Sigmoid colon (tissue), 7 donors: ENCODE measurements around the gene AGTR1. TPM values are rescaled to one million over a fixed set of nuclear protein-coding genes. Genes with fewer than 3 reads are reported as not detected.
"Not testable (repeated sequence)": the region's sequence is repeated elsewhere in the genome, so short reads cannot be mapped to it uniquely, and the experiment has no call there.

Experiments
- DNase-seq: peaks from one replicate; pipeline ENCODE4 v3.0.0-alpha.2; 2019
- H3K27ac ChIP-seq, 4 donors: fragments of 200-600 bp; sonication (generic); one replicate each; pipeline ENCODE4 v1.5.1; 2016 to 2019; ENCODE audit warnings: mild to moderate bottlenecking in 1 of 4
- H3K27me3 ChIP-seq, 3 donors: fragments of 200-600 bp; sonication (generic); one replicate each; pipeline ENCODE4 v1.5.1; 2019; ENCODE audit warnings: mild to moderate bottlenecking in 1 of 3
- H3K36me3 ChIP-seq, 4 donors: fragments of 200-600 bp; sonication (generic); one replicate each; pipeline ENCODE4 v1.5.1; 2016 to 2019
- H3K4me1 ChIP-seq, 4 donors: fragments of 200-600 bp; sonication (generic); one replicate each; pipeline ENCODE4 v1.5.1; 2017 to 2019
- H3K4me3 ChIP-seq, 4 donors: fragments of 200-600 bp; sonication (generic); one replicate each; pipeline ENCODE4 v1.5.1; 2017 to 2019; ENCODE audit warnings: mild to moderate bottlenecking in 2 of 4, moderate library complexity in 1 of 4
- H3K9me3 ChIP-seq, 4 donors: fragments of 200-600 bp in 3 of 4; sonication (generic) in 3 of 4; one replicate each; pipeline versions ENCODE4 v1.5.1 to v1.6.1; 2013 to 2019
- CTCF ChIP-seq, 4 experiments: fragments of 450-650 bp in 3 of 4; fragments of 200-600 bp in 1 of 4; IDR thresholded peaks; one replicate each; pipeline ENCODE4 v1.5.1; 2016 to 2019; ENCODE audit warnings: antibody characterized with exemption in 4 of 4, mild to moderate bottlenecking in 3 of 4, moderate library complexity in 2 of 4
- EP300 ChIP-seq, 4 donors: sonication (generic); formaldehyde crosslinking; IDR thresholded peaks; one replicate each; pipeline ENCODE4 v1.6.1; 2017; ENCODE audit warnings: antibody characterized with exemption in 4 of 4
- POLR2A ChIP-seq, 2 donors: fragments of 450-650 bp; IDR thresholded peaks; one replicate each; pipeline ENCODE4 v1.6.1; 2016; ENCODE audit warnings: antibody characterized with exemption in 2 of 2, mild to moderate bottlenecking in 2 of 2, moderate library complexity in 2 of 2
- POLR2AphosphoS5 ChIP-seq, 4 donors: sonication (generic); formaldehyde crosslinking; IDR thresholded peaks; one replicate each; pipeline ENCODE4 v1.6.1; 2017; ENCODE audit warnings: antibody characterized with exemption in 4 of 4
- WGBS, 2 donors: extraction: QIAGEN DNeasy Blood & Tissue Kit; methylation state at CpG; one replicate each; pipeline ENCODE4 v1.1.7; 2013; 5-methylcytosine and 5-hydroxymethylcytosine counted together
- intact Hi-C: fragments of 100-400 bp; cut with DNase I; formaldehyde crosslinking; loops from one replicate; pipeline ENCODE4 v1.15.1; 2023
- polyA plus RNA-seq, 3 donors: library from polyadenylated mRNA; stranded (reverse); fragments of 200-250 nt; gene quantifications; one replicate each; pipeline ENCODE4 v1.2.3, GENCODE V29; 2013
- total RNA-seq, 4 donors: library from RNA; depleted of rRNA; stranded (reverse); fragments of >200 nt; gene quantifications; one replicate each; pipeline ENCODE4 v1.1.0, GENCODE V29; 2016
- donor health status: healthy with polysubstance abuse.
- donor health status: Bipolar disorder and iron deficiency.
- donor health status: healthy.

AGTR1 gene
- total and polyA plus RNA-seq, 7 donors = 1.2 to 77.8 (median 43.6) TPM; not detected in 1

- no peak for TF ChIP-seq POLR2A (IDR thresholded peaks at IDR 0.05)
- Histone ChIP-seq H3K4me1 (peaks cover 0 to 5% (median under 1%) of the 10 kb centered on the region in 4 donors), H3K4me3 (no peak overlapping the region), H3K27me3 (no peaks in the 10 kb centered on the region), H3K9me3 (no peaks in the 10 kb centered on the region), H3K36me3 (no peaks in the 10 kb centered on the region), H3K27ac (no peak overlapping the region)
- intact Hi-C loops = no loop called here
- DNase-seq = no peak
- WGBS, 2 donors = 95 to 97% methylated on average over 10 of the region's 10 CpGs
Observed at GRCh38 chr3:148741219-148741618, 43.5 kb downstream of the AGTR1 start.

GRCh38 chr3:148742118-148742517 lies 44.4 kb downstream of the AGTR1 start:
- intact Hi-C loops = no loop called here
- no peaks in the 10 kb centered on the region for H3K4me1 ChIP-seq
- no peak for DNase-seq
- H3K27ac ChIP-seq = no peak overlapping the region
- H3K36me3 ChIP-seq = peaks cover 0 to 2% (median 0%) of the 10 kb centered on the region in 4 donors
- H3K4me3 ChIP-seq = no peak overlapping the region
- no peaks in the 10 kb centered on the region for H3K27me3 ChIP-seq
- 85 to 92% methylated on average over 6 of the region's 6 CpGs for whole genome bisulfite sequencing, 2 donors
- no peaks in the 10 kb centered on the region for H3K9me3 ChIP-seq
- TF ChIP-seq POLR2AphosphoS5 (IDR thresholded peaks at IDR 0.05) (no peak), EP300 (IDR thresholded peaks at IDR 0.05) (no peak), CTCF (IDR thresholded peaks at IDR 0.05) (no peak), POLR2A (IDR thresholded peaks at IDR 0.05) (no peak)

GRCh38 chr3:148746053-148746452 lies 48.4 kb downstream of the AGTR1 start:
- H3K4me3 ChIP-seq = no peak overlapping the region
- H3K27me3 ChIP-seq = no peaks in the 10 kb centered on the region
- intact Hi-C loops = no loop called here
- peaks cover 0 to 2% (median 0%) of the 10 kb centered on the region in 4 donors for H3K36me3 ChIP-seq
- no peak for DNase-seq
- no peaks in the 10 kb centered on the region for H3K4me1 ChIP-seq
- 64 to 92% methylated on average over 5 of the region's 5 CpGs for WGBS, 2 donors
- no peaks in the 10 kb centered on the region for H3K9me3 ChIP-seq
- no peak overlapping the region for H3K27ac ChIP-seq
- TF ChIP-seq EP300 (IDR thresholded peaks at IDR 0.05) (no peak), POLR2A (IDR thresholded peaks at IDR 0.05) (no peak), POLR2AphosphoS5 (IDR thresholded peaks at IDR 0.05) (no peak), CTCF (IDR thresholded peaks at IDR 0.05) (no peak)

- intact Hi-C loops = no loop called here
- Histone ChIP-seq H3K9me3 (no peaks in the 10 kb centered on the region), H3K4me3 (no peak overlapping the region), H3K4me1 (no peaks in the 10 kb centered on the region), H3K36me3 (peaks cover 0 to 2% (median 0%) of the 10 kb centered on the region in 4 donors), H3K27ac (no peak overlapping the region), H3K27me3 (no peaks in the 10 kb centered on the region)
- TF ChIP-seq EP300 (IDR thresholded peaks at IDR 0.05) (no peak), CTCF (IDR thresholded peaks at IDR 0.05) (no peak), POLR2AphosphoS5 (IDR thresholded peaks at IDR 0.05) (no peak), POLR2A (IDR thresholded peaks at IDR 0.05) (no peak)
- 81% methylated on average over 3 of the region's 3 CpGs for WGBS, 2 donors
- no peak for DNase-seq
Observed at GRCh38 chr3:148748283-148748682, 50.6 kb downstream of the AGTR1 start.

GRCh38 chr3:148750296-148750695 lies 52.6 kb downstream of the AGTR1 start:
- H3K27ac ChIP-seq = no peak overlapping the region
- H3K27me3 ChIP-seq = no peaks in the 10 kb centered on the region
- WGBS, 2 donors = 63 to 86% methylated on average over 3 of the region's 3 CpGs
- peaks cover 0 to 2% (median 0%) of the 10 kb centered on the region in 4 donors for H3K36me3 ChIP-seq
- no peaks in the 10 kb centered on the region for H3K9me3 ChIP-seq
- no peak overlapping the region for H3K4me3 ChIP-seq
- intact Hi-C loops = no loop called here
- no peak for TF ChIP-seq EP300 (IDR thresholded peaks at IDR 0.05)
- H3K4me1 ChIP-seq = no peaks in the 10 kb centered on the region
- DNase-seq = no peak

GRCh38 chr3:148751461-148751860 lies 53.8 kb downstream of the AGTR1 start:
- Histone ChIP-seq H3K4me1 (no peaks in the 10 kb centered on the region), H3K4me3 (no peak overlapping the region), H3K27me3 (no peaks in the 10 kb centered on the region), H3K9me3 (no peaks in the 10 kb centered on the region), H3K27ac (no peak overlapping the region), H3K36me3 (peaks cover 0 to 2% (median 0%) of the 10 kb centered on the region in 4 donors)
- DNase-seq = no peak
- WGBS, 2 donors = 88 to 89% methylated on average over 3 of the region's 3 CpGs
- no peak for TF ChIP-seq CTCF (IDR thresholded peaks at IDR 0.05)
- TF ChIP-seq EP300 (IDR thresholded peaks at IDR 0.05) = no peak
- no peak for TF ChIP-seq POLR2AphosphoS5 (IDR thresholded peaks at IDR 0.05)
- intact Hi-C loops = no loop called here

- H3K36me3 ChIP-seq, H3K4me1 ChIP-seq, H3K4me3 ChIP-seq, DNase-seq, H3K9me3 ChIP-seq, intact Hi-C loops, H3K27me3 ChIP-seq, H3K27ac ChIP-seq: not testable (repeated sequence)
- WGBS, 2 donors = 59 to 78% methylated on average over 5 of the region's 5 CpGs
Observed at GRCh38 chr3:148753385-148753784, 55.7 kb downstream of the AGTR1 start.
